ENCODE data around the gene GPR65.

The GPR65 gene

DNA sequence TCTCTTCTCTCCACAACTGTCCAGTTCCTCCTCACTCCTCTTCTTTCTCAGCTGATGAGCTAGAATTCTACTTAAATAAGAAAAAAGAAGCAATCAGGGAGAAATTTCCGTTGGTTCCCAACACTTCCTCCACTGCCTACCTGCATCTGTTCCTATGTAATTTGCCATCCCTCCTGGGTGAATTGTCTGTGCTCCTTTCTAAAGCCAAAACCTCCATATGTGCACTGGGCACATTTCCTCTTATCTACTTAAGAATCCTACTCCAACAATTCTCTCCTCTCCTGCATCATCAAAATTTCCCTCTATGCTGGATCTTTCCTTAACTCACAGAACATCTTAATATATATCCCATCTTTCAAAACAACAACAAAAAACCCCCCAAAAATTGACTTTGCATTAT is 35.2 kb downstream of the GPR65 start:
- Histone ChIP-seq H3K27me3 (no peaks in the 10 kb centered on the region), H3K27ac (no peak overlapping the region), H3K9me3 (no peaks in the 10 kb centered on the region), H3K4me1 (no peaks in the 10 kb centered on the region), H3K36me3 (no peaks in the 10 kb centered on the region), H3K4me3 (no peak overlapping the region)
- TF ChIP-seq, protein P1, sequence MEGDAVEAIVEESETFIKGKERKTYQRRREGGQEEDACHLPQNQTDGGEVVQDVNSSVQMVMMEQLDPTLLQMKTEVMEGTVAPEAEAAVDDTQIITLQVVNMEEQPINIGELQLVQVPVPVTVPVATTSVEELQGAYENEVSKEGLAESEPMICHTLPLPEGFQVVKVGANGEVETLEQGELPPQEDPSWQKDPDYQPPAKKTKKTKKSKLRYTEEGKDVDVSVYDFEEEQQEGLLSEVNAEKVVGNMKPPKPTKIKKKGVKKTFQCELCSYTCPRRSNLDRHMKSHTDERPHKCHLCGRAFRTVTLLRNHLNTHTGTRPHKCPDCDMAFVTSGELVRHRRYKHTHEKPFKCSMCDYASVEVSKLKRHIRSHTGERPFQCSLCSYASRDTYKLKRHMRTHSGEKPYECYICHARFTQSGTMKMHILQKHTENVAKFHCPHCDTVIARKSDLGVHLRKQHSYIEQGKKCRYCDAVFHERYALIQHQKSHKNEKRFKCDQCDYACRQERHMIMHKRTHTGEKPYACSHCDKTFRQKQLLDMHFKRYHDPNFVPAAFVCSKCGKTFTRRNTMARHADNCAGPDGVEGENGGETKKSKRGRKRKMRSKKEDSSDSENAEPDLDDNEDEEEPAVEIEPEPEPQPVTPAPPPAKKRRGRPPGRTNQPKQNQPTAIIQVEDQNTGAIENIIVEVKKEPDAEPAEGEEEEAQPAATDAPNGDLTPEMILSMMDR (IDR thresholded peaks at IDR 0.05), result no peak
- intact Hi-C loops (cut with DNase I; ENCODE audit: low total_unique reads), result no loop called here
- DNase-seq, result no peak

DNA sequence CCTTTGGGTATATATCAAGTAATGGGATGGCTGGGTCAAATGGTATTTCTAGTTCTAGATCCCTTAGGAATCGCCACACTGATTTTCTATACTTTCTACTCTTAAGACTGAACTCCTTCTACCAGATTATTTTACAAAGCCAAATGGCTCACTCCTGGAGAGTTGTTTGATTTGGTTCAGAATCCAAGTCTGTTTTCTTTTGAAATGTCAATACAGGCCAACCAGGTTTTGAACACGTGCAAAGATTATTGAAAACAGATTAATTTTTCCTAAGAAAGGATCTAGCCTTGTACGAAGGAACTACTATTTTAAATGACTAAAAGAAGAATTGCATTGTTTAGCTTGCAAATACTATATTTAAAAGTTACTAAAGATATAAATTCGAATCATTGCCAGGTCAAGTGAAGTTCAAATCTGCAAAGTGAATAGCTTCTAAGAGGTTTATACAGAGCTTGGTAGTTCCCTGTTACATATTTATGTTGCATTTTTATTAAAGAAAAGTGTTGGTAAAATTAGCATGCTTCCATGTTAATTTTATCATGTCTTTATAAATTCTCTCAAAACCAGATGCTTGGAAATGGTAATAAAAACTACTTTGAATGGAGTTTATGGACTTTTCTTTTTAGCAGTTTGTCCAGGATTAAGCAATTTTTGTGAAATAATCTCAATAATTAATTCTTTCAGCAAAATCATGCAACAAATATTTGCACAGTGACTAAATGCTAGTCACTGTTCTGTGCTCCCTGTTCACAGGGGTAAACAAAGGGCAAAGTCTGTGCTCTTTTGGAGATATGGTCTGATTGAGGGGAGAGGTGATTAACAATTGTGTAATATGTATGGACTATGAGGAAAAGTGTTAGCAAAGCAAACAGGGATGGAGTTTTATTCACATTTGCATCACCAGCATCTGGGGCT is 38.9 kb downstream of the GPR65 start:
- intact Hi-C loops (cut with DNase I; ENCODE audit: low total_unique reads), result no loop called here

DNA sequence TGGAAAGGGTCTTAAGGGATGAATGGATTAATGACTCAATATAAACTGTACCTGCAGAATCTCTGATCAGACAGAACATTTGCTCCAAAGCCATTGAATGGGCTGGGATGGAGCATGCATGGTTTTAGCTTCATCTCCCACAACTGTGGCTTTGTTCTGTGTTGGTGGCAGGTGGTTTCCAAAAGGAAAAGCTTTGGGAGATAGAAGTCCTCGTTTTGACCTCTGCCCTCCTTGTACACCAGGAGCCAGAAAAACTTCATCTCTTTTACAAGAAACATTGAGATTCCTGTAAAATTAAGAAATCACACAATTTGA is 39.5 kb downstream of the GPR65 start:
- H3K27ac ChIP-seq, result no peak overlapping the region
- H3K9me3 ChIP-seq, result no peaks in the 10 kb centered on the region
- no peak for DNase-seq
- intact Hi-C loops (cut with DNase I; ENCODE audit: low total_unique reads), result no loop called here
- no peaks in the 10 kb centered on the region for H3K4me1 ChIP-seq
- TF ChIP-seq, protein P1 (IDR thresholded peaks at IDR 0.05), result no peak
- no peak overlapping the region for H3K4me3 ChIP-seq
- no peaks in the 10 kb centered on the region for H3K36me3 ChIP-seq
- H3K27me3 ChIP-seq, result no peaks in the 10 kb centered on the region

More for the DNA sequence above, 38.9 kb downstream of the GPR65 start:
- no peaks in the 10 kb centered on the region for H3K27me3 ChIP-seq
- no peak for DNase-seq
- H3K36me3 ChIP-seq, result no peaks in the 10 kb centered on the region
- no peak overlapping the region for H3K27ac ChIP-seq
- no peaks in the 10 kb centered on the region for H3K9me3 ChIP-seq
- no peak overlapping the region for H3K4me3 ChIP-seq
- TF ChIP-seq, protein P1 (IDR thresholded peaks at IDR 0.05), result no peak
- H3K4me1 ChIP-seq, result no peaks in the 10 kb centered on the region

DNA sequence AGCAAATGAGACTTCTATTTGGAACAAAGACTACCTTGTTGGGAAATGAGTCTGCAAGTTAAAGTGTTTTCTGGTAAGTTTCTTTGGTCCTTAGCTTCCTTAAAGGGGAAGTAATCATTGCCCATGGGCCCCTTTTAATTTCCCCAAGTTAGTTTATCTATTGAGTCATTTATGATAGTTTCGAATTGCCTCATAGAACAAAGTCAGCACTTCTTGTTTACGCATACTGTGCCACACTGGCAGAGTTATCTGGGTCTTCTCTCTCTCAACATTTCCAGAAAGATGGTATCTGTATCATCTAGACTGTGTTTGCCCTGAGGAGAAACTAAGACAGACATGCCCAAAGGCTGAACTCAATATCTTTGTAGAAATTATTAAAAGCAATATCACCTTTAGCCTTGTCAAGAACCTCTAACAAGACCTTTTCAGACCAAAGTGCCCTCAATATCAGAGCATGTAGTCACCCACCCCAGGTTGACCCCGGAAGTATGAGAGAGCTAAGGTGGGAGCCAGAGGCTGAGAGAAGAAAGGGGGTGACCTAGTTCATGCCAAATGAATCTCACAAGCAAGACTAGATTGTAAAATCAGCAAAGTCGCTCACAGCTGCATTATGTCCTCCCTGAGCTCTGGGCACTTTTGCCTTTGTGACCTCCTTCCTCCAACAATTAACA is 40.0 kb downstream of the GPR65 start:
- Histone ChIP-seq H3K36me3 (no peaks in the 10 kb centered on the region), H3K9me3 (no peaks in the 10 kb centered on the region), H3K27me3 (no peaks in the 10 kb centered on the region), H3K27ac (no peak overlapping the region), H3K4me3 (no peak overlapping the region), H3K4me1 (no peaks in the 10 kb centered on the region)
- no peak for DNase-seq
- TF ChIP-seq, protein P1 (IDR thresholded peaks at IDR 0.05), result no peak
- intact Hi-C loops (cut with DNase I; ENCODE audit: low total_unique reads), result no loop called here

DNA sequence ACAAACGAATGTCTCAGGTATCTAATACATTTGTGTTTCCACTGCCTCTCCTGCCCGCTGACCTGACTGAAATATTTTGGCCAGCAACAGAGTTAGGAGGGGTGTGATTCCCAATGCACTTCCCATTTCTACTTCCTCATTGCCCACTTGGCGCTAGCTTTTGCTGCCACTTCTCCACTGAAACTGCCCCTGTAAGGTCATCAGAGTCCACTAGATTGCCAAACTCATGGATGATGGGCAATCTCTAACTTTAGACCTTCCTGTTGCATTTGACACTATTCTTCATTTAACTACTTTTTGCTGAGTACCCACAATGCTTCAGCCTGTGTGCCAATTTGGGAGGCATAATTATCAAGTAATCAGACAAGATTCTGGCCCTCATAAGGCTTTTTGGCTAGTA is 40.8 kb downstream of the GPR65 start:
- peak; percentile 32 to 69 for DNase-seq
- TF ChIP-seq, protein P1 (IDR thresholded peaks at IDR 0.05), result no peak
- no peak overlapping the region for H3K27ac ChIP-seq

More for the DNA sequence above, 40.8 kb downstream of the GPR65 start:
- Histone ChIP-seq H3K9me3 (no peaks in the 10 kb centered on the region), H3K4me1 (no peaks in the 10 kb centered on the region), H3K36me3 (no peaks in the 10 kb centered on the region), H3K4me3 (no peak overlapping the region), H3K27me3 (no peaks in the 10 kb centered on the region)
- intact Hi-C loops (cut with DNase I; ENCODE audit: low total_unique reads), result no loop called here
